Measurements from ENCODE around the gene UBE4B. TPM values are rescaled to one million over a fixed set of nuclear protein-coding genes. Genes with fewer than 3 reads are reported as not detected.

Gene UBE4B
- total and polyA plus RNA-seq, 8 donors, result 13.0 to 45.3 (median 31.1) TPM

DNA sequence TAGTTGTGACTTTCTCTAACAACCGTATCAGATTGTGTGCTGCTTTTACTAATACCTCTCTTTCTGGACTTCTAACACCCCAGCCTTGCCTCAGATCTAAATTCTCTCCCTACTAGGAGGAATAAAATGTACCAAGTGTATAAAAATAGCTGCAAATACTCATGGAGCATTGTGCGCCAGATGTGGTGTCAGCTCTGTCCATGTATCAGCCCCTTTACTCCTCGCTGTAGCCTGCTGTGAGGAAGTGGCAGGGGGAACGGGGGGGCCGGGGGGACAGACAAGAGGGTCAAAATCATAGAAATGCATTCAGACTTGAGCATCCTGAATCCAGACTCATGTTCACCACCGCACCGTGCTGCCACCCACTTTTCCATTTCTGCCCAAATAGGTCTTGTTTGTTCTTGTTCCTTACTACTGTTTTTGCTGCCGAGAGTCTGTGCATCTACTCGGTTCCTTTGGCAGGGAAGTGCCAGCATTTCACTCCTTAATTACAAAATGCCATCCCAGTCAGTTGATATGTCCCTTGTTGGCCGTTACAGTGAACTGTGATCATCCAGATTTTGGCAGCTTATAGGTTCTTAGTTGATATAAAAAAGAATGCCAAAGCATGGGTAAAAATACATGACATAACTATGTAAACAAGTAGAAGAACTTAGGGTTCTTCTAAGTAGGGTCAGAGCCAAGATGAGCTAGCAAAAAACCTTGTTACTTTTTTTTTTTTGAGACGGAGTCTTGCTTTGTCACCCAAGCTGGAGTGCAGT is 76.4 kb downstream of the UBE4B start:
- FAIRE-seq (no peak), DNase-seq (no peak), ATAC-seq (no peak)
- TF ChIP-seq CTCF (IDR thresholded peaks at IDR 0.05), result no peak
- Histone ChIP-seq H3K27me3 (no peaks in the 10 kb centered on the region), H3K27ac (no peak overlapping the region), H3K4me1 (no peaks in the 10 kb centered on the region), H3K9me3 (no peaks in the 10 kb centered on the region), H3K36me3 (peaks cover 1 to 35% (median 23%) of the 10 kb centered on the region in 3 donors), H3K4me3 (no peak overlapping the region)
- 91 to 92% methylated on average over 11 of the region's 11 CpGs for WGBS, 2 donors
- intact Hi-C loops (cut with DNase I), result no loop called here

GRCh38 chr1:10113501-10113900 is 80.7 kb downstream of the UBE4B start:
- no peak for TF ChIP-seq CTCF (IDR thresholded peaks at IDR 0.05)
- Histone ChIP-seq H3K27ac (no peak overlapping the region), H3K27me3 (no peaks in the 10 kb centered on the region), H3K4me3 (no peak overlapping the region), H3K9me3 (no peaks in the 10 kb centered on the region), H3K4me1 (no peaks in the 10 kb centered on the region), H3K36me3 (peaks cover 0 to 7% (median 4%) of the 10 kb centered on the region in 3 donors)
- DNase-seq, result no peak
- FAIRE-seq, result no peak
- intact Hi-C loops (cut with DNase I), result no loop called here
- no peak for ATAC-seq
- WGBS, 2 donors, result 95 to 96% methylated on average over 12 of the region's 12 CpGs

- peaks cover 0 to 9% (median 7%) of the 10 kb centered on the region in 3 donors for H3K36me3 ChIP-seq
- intact Hi-C loops (cut with DNase I), result no loop called here
- no peak overlapping the region for H3K27ac ChIP-seq
- ATAC-seq (no peak), DNase-seq (no peak), FAIRE-seq (no peak)
- H3K4me3 ChIP-seq, result no peak overlapping the region
- WGBS, 2 donors, result 88 to 92% methylated on average over 6 of the region's 6 CpGs
- H3K4me1 ChIP-seq, result no peaks in the 10 kb centered on the region
- no peak for TF ChIP-seq CTCF (IDR thresholded peaks at IDR 0.05)
- H3K27me3 ChIP-seq, result no peaks in the 10 kb centered on the region
- no peaks in the 10 kb centered on the region for H3K9me3 ChIP-seq
Measured at GRCh38 chr1:10114746-10115145, 82.0 kb downstream of the UBE4B start.

GRCh38 chr1:10117132-10117531 is 84.4 kb downstream of the UBE4B start:
- FAIRE-seq (no peak), DNase-seq (no peak), ATAC-seq (no peak)
- no peak overlapping the region for H3K4me3 ChIP-seq
- no peak for TF ChIP-seq CTCF (IDR thresholded peaks at IDR 0.05)
- no peaks in the 10 kb centered on the region for H3K27me3 ChIP-seq
- no peak overlapping the region for H3K27ac ChIP-seq
- H3K36me3 ChIP-seq, result peaks cover 0 to 20% (median 7%) of the 10 kb centered on the region in 3 donors
- intact Hi-C loops (cut with DNase I), result no loop called here
- H3K9me3 ChIP-seq, result no peaks in the 10 kb centered on the region
- WGBS, 2 donors, result 74 to 81% methylated on average over 1 of the region's 1 CpG
- no peaks in the 10 kb centered on the region for H3K4me1 ChIP-seq

GRCh38 chr1:10117865-10118264 is 85.1 kb downstream of the UBE4B start:
- FAIRE-seq, result no peak
- H3K36me3 ChIP-seq, result peaks cover 0 to 23% (median 11%) of the 10 kb centered on the region in 3 donors
- 91 to 92% methylated on average over 9 of the region's 9 CpGs for WGBS, 2 donors

More at GRCh38 chr1:10117865-10118264, 85.1 kb downstream of the UBE4B start:
- intact Hi-C loops (cut with DNase I), result no loop called here
- Histone ChIP-seq H3K4me3 (no peak overlapping the region), H3K4me1 (no peaks in the 10 kb centered on the region), H3K27me3 (no peaks in the 10 kb centered on the region), H3K27ac (no peak overlapping the region), H3K9me3 (no peaks in the 10 kb centered on the region)
- DNase-seq, result no peak
- ATAC-seq, result no peak
- no peak for TF ChIP-seq CTCF (IDR thresholded peaks at IDR 0.05)
